Neural cell (in vitro differentiated cells): ENCODE measurements around the gene STKLD1.

ENCODE experiments used
- EP300 ChIP-seq: fragments of 450-650 bp; conservative IDR thresholded peaks from 2 replicates; pipeline ENCODE4 v1.6.1; 2014; ENCODE audit warnings: antibody characterized with exemption, mild to moderate bottlenecking, moderate library complexity; ENCODE audit not compliant: poor library complexity, severe bottlenecking
- EZH2 ChIP-seq: fragments of 200-600, 300-800 bp; shearing (Covaris generic), sonication (generic); IDR thresholded peaks from 2 replicates; pipeline ENCODE4 v1.6.1; 2014; ENCODE audit warnings: antibody characterized with exemption, low read length, borderline replicate concordance, mild to moderate bottlenecking; ENCODE audit not compliant: insufficient read depth, poor library complexity, severe bottlenecking
- POLR2AphosphoS5 ChIP-seq: IDR thresholded peaks from 2 replicates; pipeline ENCODE4 v1.6.1; 2012
- REST ChIP-seq: IDR thresholded peaks from 2 replicates; pipeline ENCODE4 v1.6.1; 2012; ENCODE audit warnings: borderline replicate concordance
- TF ChIP-seq, protein P1 (sequence below): fragments of 450-650 bp; IDR thresholded peaks from 2 replicates; pipeline ENCODE4 v1.5.1; 2014; ENCODE audit warnings: antibody characterized with exemption, mild to moderate bottlenecking, moderate library complexity; ENCODE audit not compliant: poor library complexity, severe bottlenecking

DNA sequence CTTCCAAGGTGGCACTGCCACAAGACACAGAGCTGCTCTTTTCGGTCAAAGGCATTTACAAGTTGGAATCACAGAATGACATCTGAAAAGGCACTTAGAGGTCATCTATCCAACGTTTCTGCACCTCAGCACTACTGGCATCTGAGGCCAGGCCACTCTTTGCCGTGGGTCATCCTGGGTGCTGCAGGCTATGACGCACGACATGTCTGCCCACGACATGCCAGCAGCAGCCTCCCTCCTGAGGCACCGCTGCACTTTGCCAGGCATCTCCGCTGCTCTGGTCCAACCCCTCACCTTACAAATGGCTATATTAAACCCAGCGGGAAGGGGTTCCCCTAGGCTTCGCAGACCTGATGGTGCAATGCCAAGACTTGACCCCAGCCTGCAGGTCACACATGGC lies 8.4 kb upstream of the STKLD1 start:
- no peak for TF ChIP-seq POLR2AphosphoS5
- TF ChIP-seq EZH2: no peak
- no peak for TF ChIP-seq REST
- no peak for TF ChIP-seq EP300
- TF ChIP-seq, protein P1, sequence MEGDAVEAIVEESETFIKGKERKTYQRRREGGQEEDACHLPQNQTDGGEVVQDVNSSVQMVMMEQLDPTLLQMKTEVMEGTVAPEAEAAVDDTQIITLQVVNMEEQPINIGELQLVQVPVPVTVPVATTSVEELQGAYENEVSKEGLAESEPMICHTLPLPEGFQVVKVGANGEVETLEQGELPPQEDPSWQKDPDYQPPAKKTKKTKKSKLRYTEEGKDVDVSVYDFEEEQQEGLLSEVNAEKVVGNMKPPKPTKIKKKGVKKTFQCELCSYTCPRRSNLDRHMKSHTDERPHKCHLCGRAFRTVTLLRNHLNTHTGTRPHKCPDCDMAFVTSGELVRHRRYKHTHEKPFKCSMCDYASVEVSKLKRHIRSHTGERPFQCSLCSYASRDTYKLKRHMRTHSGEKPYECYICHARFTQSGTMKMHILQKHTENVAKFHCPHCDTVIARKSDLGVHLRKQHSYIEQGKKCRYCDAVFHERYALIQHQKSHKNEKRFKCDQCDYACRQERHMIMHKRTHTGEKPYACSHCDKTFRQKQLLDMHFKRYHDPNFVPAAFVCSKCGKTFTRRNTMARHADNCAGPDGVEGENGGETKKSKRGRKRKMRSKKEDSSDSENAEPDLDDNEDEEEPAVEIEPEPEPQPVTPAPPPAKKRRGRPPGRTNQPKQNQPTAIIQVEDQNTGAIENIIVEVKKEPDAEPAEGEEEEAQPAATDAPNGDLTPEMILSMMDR: no peak
